Sigmoid colon (tissue), 3 donors: ENCODE measurements around the gene NUDT3.
"Not testable (repeated sequence)": the region's sequence is repeated elsewhere in the genome, so short reads cannot be mapped to it uniquely, and the experiment has no call there.

Experiments
- POLR2A ChIP-seq, 2 donors: fragments of 450-650 bp; IDR thresholded peaks; one replicate each; pipeline ENCODE4 v1.6.1; 2016; ENCODE audit warnings: antibody characterized with exemption in 2 of 2, mild to moderate bottlenecking in 2 of 2, moderate library complexity in 2 of 2
- TF ChIP-seq, protein P1 (sequence below), 4 experiments: fragments of 450-650 bp in 3 of 4; fragments of 200-600 bp in 1 of 4; IDR thresholded peaks; one replicate each; pipeline ENCODE4 v1.5.1; 2016 to 2019; ENCODE audit warnings: antibody characterized with exemption in 4 of 4, mild to moderate bottlenecking in 3 of 4, moderate library complexity in 2 of 4

DNA sequence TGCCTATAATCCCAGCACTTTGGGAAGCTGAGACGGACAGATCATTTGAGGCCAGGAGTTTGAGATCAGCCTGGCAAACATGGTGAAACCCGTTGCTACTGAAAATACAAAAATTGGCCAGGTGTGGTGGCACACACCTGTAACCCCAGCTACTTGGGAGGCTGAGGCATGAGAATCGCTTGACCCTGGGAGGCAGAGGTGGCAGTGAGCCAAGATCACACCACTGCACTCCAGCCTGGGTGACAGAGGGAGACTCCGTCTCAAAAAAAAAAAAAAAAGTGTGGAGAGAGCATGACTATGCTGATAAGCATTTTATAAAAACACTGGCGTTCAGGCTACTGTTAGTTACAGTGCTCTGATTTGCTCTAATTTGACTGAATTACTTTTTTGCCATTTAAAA is 14.9 kb downstream of the NUDT3 start:
- TF ChIP-seq, protein P1, sequence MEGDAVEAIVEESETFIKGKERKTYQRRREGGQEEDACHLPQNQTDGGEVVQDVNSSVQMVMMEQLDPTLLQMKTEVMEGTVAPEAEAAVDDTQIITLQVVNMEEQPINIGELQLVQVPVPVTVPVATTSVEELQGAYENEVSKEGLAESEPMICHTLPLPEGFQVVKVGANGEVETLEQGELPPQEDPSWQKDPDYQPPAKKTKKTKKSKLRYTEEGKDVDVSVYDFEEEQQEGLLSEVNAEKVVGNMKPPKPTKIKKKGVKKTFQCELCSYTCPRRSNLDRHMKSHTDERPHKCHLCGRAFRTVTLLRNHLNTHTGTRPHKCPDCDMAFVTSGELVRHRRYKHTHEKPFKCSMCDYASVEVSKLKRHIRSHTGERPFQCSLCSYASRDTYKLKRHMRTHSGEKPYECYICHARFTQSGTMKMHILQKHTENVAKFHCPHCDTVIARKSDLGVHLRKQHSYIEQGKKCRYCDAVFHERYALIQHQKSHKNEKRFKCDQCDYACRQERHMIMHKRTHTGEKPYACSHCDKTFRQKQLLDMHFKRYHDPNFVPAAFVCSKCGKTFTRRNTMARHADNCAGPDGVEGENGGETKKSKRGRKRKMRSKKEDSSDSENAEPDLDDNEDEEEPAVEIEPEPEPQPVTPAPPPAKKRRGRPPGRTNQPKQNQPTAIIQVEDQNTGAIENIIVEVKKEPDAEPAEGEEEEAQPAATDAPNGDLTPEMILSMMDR (IDR thresholded peaks at IDR 0.05): not testable (repeated sequence)
- not testable (repeated sequence) for TF ChIP-seq POLR2A (IDR thresholded peaks at IDR 0.05)
